SK-N-SH treated with all-trans-retinoic acid at 6 μM for 48 hours (cell line): ENCODE results near the gene PRR15L.

Experiments
- CSDC2 ChIP-seq: fragments of 250-450 bp; sonication (Bioruptor Pico); IDR thresholded peaks from 2 replicates; pipeline ENCODE4 v1.5.0; 2020; ENCODE audit warnings: mild to moderate bottlenecking, moderate library complexity
- CSRNP3 ChIP-seq: fragments of 250-450 bp; sonication (Bioruptor Pico); IDR thresholded peaks from 2 replicates; pipeline ENCODE4 v1.5.1; 2021; ENCODE audit warnings: mild to moderate bottlenecking, moderate library complexity
- PATZ1 ChIP-seq: fragments of 250-450 bp; sonication (Bioruptor Pico); IDR thresholded peaks from 2 replicates; pipeline ENCODE4 v1.8.0; 2020; ENCODE audit warnings: mild to moderate bottlenecking, moderate library complexity, borderline replicate concordance
- ZNF70 ChIP-seq: fragments of 450-650 bp; formaldehyde crosslinking; IDR thresholded peaks from 2 replicates; pipeline ENCODE4 v1.5.0; 2020; ENCODE audit warnings: mild to moderate bottlenecking, moderate library complexity

- TF ChIP-seq ZNF70 (CRISPR knock-in tag) (no peak), PATZ1 (CRISPR knock-in tag) (no peak), CSDC2 (CRISPR knock-in tag) (no peak), CSRNP3 (CRISPR knock-in tag) (no peak)
Measured at GRCh38 chr17:47967607-47968252, 10.0 kb upstream of the PRR15L start.
